Jurkat, Clone E6-1 (cell line): Measurements from ENCODE around the gene RABGAP1L.

ENCODE experiments used
- DNase-seq: peaks from one replicate; pipeline ENCODE4 v3.0.0-alpha.2; 2011; ENCODE audit warnings: low read depth, low spot score
- H3K4me3 ChIP-seq: 2 replicates; pipeline ENCODE4 v1.5.1; 2011; ENCODE audit warnings: mild to moderate bottlenecking, low read length, control low read depth, moderate library complexity

Gene RABGAP1L

GRCh38 chr1:174746024-174746808 lies 586.9 kb downstream of the RABGAP1L start:
- DNase-seq: no peak
- no peak overlapping the region for H3K4me3 ChIP-seq

DNA sequence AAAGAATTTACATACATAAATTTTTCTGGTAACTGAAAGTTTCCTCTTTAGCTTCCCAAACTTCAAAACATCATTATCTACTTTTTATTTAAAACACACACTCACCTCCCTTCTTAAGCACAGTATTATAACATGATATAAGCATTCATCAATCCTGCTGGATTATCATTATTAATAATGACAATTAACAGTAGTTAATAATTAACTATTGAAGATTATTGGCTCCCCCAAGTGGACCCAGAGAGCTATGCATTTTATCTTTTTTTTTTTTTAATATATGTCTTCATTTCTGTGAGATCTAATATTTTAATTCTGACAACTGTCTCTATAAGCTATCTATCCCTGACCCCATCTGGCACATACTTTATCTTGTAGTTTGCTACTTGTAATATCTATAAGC lies 588.3 kb downstream of the RABGAP1L start:
- no peak for DNase-seq
- H3K4me3 ChIP-seq: no peak overlapping the region

DNA sequence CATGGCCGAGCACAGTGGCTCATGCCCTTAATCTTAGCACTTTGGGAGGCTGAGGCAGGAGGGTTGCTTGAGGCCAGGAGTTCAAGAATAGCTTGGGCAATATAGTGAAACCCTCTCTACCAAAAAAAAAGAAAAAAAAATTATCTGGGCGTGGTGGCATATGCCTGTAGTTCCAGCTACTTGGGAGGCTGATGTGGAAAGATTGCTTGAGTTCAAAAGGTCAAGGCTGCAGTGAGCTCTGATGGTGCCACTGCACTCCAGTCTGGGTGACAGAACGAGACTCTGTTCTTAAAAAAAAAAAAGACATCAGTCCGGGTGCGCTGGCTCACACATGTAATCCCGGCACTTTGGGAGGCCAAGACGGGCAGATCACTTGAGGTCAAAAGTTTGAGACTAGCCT lies 589.3 kb downstream of the RABGAP1L start:
- H3K4me3 ChIP-seq: no peak overlapping the region
- DNase-seq: no peak

GRCh38 chr1:174753131-174753530 lies 593.8 kb downstream of the RABGAP1L start:
- H3K4me3 ChIP-seq: no peak overlapping the region
- no peak for DNase-seq

GRCh38 chr1:174761335-174761734 lies 602.0 kb downstream of the RABGAP1L start:
- no peak overlapping the region for H3K4me3 ChIP-seq
- DNase-seq: no peak

DNA sequence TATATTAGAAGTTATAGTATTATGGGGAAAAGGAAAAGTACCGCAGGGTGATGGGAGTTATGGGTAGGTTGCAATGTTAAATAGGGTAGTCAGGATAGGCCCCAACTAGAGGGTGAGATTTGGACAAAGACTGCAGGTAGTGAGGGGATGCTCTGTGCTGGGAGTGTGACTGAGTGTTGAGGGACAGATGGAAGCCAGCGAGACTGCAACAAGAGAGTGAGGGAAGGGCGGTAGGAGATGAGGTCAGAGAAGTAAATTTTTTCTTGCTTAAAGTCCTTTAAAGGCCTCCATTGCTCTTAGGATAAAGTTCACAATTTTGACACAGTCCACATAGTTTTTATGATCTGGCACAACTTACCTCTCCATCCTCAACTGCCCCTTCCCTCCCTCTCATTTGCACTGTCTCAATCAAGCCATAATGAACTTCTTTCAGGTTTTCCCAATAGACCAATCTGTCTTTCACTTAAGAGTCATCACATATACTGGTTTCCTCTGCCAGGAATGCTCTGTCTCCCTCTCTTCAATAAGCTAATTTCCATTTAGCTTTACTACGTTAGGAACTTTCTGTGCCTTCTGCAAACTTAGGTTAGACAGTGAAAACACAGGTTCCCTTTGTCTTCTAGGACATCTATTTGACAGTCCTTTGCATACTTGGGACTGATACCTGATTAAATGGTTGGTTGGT lies 602.7 kb downstream of the RABGAP1L start:
- no peak overlapping the region for H3K4me3 ChIP-seq
- DNase-seq: no peak

DNA sequence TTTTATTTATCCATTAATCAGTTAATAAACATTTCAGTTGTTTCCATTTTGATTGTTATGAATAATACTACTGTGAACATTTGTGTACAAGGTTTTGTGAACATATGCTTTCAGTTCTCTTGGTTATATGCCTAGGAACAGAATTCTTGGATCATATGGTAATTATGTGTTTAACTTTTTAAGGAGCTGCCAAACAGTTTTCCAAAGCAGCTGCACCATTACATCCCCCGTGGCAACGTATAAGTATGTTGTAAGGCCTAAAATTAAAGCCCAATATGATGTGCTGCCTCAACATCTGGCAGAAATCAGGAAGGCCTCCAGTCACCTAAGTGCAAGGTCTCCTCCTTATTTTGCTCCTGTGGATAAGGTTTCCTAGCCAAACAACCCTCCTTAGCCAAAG lies 604.9 kb downstream of the RABGAP1L start:
- no peak for DNase-seq
- no peak overlapping the region for H3K4me3 ChIP-seq

DNA sequence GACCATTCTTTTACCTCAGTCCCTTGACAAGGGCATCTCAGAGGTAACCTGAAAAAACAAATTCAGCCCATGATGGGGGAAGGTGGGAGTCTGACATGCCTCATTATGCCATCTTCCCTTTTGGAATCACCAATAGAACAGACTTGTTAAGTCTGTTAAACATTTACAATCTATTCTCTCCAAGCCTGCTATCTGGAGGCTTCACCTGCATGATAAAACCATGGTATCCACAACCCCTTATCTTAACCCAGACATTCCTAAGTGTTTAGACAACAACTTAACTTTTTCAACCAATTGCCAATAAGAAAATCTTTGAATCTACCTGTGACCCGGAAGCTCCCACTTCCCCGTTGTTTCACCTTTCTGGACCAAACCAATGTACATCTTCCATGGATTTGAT lies 607.4 kb downstream of the RABGAP1L start:
- H3K4me3 ChIP-seq: no peak overlapping the region
- no peak for DNase-seq

- no peak overlapping the region for H3K4me3 ChIP-seq
- no peak for DNase-seq
These were observed 609.2 kb downstream of the RABGAP1L start for GRCh38 chr1:174768516-174768915.

GRCh38 chr1:174768949-174769348 lies 609.6 kb downstream of the RABGAP1L start:
- no peak overlapping the region for H3K4me3 ChIP-seq
- peak; percentile 8 for DNase-seq

DNA sequence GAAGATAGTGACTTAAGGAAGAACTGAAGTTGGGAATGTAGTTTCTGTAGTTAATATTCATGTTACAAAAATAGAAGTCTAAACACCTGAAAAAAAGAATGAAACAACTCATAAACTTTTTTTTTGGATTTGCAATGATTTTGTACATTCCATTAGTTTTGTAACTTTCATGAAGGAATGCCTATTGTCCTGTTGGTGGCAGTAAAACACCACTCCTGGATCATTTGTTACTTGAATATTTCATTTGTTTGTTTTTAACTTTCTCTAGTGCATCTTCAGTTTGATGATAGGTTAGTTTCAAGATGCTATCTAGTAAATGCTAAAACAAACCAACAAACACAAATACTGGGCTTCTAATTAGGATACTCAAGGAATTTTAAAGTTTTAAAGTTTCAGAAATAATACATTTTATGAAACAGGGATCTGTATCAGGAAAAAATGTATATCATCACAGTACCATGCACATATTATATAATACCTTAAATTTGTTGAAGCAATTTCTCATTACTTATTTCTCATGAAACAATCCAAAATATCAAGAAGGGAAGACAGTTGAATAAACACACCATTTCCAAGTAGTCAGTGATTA lies 610.7 kb downstream of the RABGAP1L start:
- no peak overlapping the region for H3K4me3 ChIP-seq
- DNase-seq: peak; percentile 44

DNA sequence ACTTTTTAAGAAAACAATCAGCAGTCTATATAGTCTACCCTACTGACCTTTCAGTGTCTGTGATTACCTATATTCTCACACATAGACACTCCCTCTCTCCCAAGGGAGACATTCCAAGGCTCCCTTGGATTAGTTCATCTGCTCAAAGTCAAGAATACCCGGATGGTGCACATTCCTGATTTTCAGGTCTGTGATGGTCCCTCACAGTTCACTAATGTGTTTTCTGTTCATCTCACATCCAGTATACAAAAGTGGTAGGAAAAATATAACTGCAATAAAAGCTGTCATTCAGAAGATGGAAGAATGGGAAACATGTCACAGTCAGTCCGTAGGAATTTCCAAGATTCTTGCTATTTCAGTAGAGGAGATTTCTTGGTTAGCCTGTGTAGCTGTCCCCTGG lies 616.3 kb downstream of the RABGAP1L start:
- no peak for DNase-seq
- no peak overlapping the region for H3K4me3 ChIP-seq

GRCh38 chr1:174777262-174777661 lies 617.9 kb downstream of the RABGAP1L start:
- DNase-seq: no peak
- H3K4me3 ChIP-seq: no peak overlapping the region

GRCh38 chr1:174785510-174785909 lies 626.2 kb downstream of the RABGAP1L start:
- no peak overlapping the region for H3K4me3 ChIP-seq
- no peak for DNase-seq

GRCh38 chr1:174786358-174786757 lies 627.0 kb downstream of the RABGAP1L start:
- DNase-seq: no peak
- H3K4me3 ChIP-seq: no peak overlapping the region

DNA sequence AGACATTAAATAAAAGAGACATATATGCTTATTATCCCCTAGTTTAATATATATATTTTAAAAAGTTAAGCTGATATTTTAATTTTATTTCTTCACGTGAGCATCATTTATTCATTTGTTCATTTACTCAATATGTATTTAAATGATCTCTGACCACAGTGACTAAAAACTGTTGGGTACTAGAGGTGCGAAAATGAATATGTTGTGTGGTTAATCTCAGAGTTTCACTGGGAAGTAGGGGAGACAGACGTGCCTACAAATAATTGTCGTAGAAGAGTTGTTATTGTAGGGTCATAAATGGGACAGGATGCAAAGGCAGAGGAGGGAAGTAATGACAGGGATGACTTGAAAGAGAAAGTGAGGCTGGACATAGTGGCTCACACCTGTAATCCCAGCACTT lies 627.4 kb downstream of the RABGAP1L start:
- no peak for DNase-seq

GRCh38 chr1:174788981-174789380 lies 629.7 kb downstream of the RABGAP1L start:
- H3K4me3 ChIP-seq: no peak overlapping the region
- DNase-seq: no peak

More for the DNA sequence above, 627.4 kb downstream of the RABGAP1L start:
- H3K4me3 ChIP-seq: no peak overlapping the region

- H3K4me3 ChIP-seq: no peak overlapping the region
- DNase-seq: no peak
These were observed 630.1 kb downstream of the RABGAP1L start for GRCh38 chr1:174789399-174789798.

GRCh38 chr1:174791863-174792262 lies 632.5 kb downstream of the RABGAP1L start:
- no peak for DNase-seq
- no peak overlapping the region for H3K4me3 ChIP-seq

- DNase-seq: no peak
- no peak overlapping the region for H3K4me3 ChIP-seq
These were observed 635.5 kb downstream of the RABGAP1L start for GRCh38 chr1:174794861-174795260.
